GM12878 (cell line): ENCODE measurements around the gene AMDHD2.
"Not testable (repeated sequence)": the region's sequence is repeated elsewhere in the genome, so short reads cannot be mapped to it uniquely, and the experiment has no call there.

Experiments used
- EZH2 ChIP-seq: IDR thresholded peaks from 2 replicates; pipeline ENCODE4 v1.6.1; 2012; ENCODE audit warnings: low read depth, mild to moderate bottlenecking, control low read depth, inconsistent platforms, low read length, borderline replicate concordance; ENCODE audit not compliant: control insufficient read depth
- GABPA ChIP-seq: IDR thresholded peaks from 2 replicates; pipeline ENCODE4 v1.6.1; 2014; ENCODE audit warnings: antibody characterized with exemption, low read depth, mild to moderate bottlenecking, inconsistent platforms
- HDAC6 ChIP-seq: fragments of 200-600 bp; sonication (generic); IDR thresholded peaks from one replicate; pipeline ENCODE4 v1.8.0; 2017; ENCODE audit warnings: antibody characterized with exemption; ENCODE audit not compliant: unreplicated experiment
- LARP7 ChIP-seq: fragments of 450-650 bp; IDR thresholded peaks from 2 replicates; pipeline ENCODE4 v1.6.1; 2017; ENCODE audit warnings: mild to moderate bottlenecking
- NRF1 ChIP-seq: conservative IDR thresholded peaks from 2 replicates; pipeline ENCODE4 v1.6.1; 2011; ENCODE audit warnings: mild to moderate bottlenecking, low read depth, low read length, improper control_type of control experiment
- POLR2A ChIP-seq: IDR thresholded peaks from 2 replicates; pipeline ENCODE4 v1.6.1; 2011; ENCODE audit warnings: low read depth, mild to moderate bottlenecking, low read length
- SP1 ChIP-seq: IDR thresholded peaks from one replicate; pipeline ENCODE4 v1.6.1; 2011; ENCODE audit warnings: low read depth, low read length
- STAT3 ChIP-seq: IDR thresholded peaks from 2 replicates; pipeline ENCODE4 v1.6.1; 2011; ENCODE audit warnings: low read depth, low read length, improper control_type of control experiment

- TF ChIP-seq EZH2, STAT3, NRF1, POLR2A, SP1, GABPA, LARP7, HDAC6: not testable (repeated sequence)
These were observed 60.6 kb downstream of the AMDHD2 start for GRCh38 chr16:2580818-2581217.
